ENCODE data around the gene TMEM150B. TPM values are rescaled to one million over a fixed set of nuclear protein-coding genes. Genes with fewer than 3 reads are reported as not detected.

Gene TMEM150B
- total RNA-seq, 1 donor from 2014 or later = 0.47 TPM

DNA sequence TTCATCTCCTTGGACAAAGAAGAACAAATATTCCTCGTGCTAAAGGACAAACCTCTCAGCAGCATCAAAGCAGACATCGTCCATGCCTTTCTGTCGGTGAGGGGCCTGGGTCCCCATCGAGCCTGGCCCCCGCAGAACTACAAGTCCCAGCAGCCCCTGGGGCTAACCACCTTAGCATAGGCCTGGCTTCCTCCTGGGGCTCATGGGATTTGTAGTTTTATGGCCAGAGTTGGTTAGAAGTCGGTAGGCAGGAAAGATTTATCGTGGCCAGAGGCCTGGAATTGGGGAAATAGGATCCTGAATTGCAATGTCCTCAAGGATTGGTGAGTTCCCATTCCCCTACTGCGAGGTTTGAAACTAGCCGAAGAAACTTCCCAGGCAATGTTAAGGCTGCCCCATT is 19.6 kb downstream of the TMEM150B start:
- DNase-seq = no peak

DNA sequence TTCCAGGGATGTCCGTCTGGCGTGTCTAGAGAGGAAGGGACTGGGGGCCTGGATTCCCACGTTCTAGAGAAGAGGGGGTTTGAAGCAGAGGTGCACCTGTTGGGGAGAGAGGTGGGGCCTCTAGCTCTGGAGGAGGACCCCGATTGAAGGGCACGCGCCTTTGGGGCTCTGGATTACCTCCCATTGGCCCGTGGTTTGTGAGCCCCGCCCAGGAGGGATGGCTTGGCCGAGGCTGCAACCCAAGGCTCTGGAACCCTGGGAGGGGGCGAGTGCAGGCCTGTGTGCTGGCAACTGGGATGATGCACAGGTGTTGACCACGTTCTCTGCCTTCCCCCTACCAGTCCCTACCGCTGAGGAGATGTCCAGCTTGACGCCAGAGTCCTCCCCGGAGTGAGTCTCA is 20.2 kb downstream of the TMEM150B start:
- no peak for DNase-seq

DNA sequence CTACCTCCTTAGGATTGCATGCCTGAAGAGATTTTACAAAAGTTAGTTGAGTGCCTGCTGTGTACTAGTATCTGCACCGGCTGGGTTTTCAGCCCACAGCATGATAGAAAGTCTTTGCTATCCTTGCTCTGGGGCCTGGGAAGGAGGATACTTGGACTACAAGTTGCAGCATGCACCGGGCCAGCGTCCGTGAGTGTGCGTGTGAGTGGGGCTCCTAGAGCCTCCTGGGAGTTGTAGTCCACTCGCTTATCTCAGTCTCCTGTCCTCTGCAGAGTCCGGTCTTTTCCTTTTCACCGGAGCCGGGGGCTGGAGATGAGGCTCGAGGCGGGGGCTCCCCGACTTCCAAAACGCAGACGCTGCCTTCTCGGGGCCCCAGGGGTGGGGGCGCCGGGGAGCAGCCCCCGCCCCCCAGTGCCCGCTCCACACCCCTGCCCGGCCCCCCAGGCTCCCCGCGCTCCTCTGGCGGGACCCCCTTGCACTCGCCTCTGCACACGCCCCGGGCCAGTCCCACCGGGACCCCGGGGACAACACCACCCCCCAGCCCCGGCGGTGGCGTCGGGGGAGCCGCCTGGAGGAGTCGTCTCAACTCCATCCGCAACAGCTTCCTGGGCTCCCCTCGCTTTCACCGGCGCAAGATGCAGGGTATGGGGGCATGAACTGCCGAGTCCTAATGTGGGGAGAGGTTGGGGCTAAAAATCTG is 20.7 kb downstream of the TMEM150B start:
- DNase-seq = no peak

DNA sequence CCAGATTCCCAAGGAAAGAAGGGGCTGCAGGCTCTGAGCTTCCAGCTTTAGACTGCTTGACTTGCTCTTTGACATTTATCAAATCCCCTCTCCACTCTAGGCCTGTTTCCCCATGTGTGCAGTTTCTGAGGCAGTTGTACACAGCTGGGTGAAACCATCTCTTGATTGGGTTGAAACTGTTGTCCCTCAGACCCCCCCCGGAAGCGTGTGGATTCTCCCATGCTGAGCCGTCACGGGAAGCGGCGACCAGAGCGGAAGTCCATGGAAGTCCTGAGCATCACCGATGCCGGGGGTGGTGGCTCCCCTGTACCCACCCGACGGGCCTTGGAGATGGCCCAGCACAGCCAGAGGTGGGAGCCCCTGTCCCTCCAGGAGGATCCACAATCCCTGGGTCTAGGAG is 21.7 kb downstream of the TMEM150B start:
- no peak for DNase-seq

DNA sequence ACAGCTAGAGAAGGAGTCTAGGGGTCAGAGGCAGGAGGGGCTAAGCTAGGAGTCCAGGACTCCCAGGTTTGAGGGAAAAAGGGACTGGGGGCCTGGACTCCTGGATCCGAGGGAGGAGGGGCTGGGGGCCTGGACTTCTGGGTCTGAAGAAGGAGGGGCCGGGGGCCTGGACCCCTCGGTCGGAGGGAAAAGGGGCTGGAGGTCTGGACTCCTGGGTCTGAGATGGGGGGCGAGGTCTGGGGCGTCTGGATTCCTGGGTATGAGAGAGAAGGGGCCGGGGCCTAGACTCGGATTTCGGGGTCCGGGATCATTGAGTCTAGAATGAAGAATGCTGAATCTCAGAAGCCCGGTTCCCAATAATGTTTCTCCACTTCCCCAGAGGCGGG is 22.8 kb downstream of the TMEM150B start:
- no peak for DNase-seq

DNA sequence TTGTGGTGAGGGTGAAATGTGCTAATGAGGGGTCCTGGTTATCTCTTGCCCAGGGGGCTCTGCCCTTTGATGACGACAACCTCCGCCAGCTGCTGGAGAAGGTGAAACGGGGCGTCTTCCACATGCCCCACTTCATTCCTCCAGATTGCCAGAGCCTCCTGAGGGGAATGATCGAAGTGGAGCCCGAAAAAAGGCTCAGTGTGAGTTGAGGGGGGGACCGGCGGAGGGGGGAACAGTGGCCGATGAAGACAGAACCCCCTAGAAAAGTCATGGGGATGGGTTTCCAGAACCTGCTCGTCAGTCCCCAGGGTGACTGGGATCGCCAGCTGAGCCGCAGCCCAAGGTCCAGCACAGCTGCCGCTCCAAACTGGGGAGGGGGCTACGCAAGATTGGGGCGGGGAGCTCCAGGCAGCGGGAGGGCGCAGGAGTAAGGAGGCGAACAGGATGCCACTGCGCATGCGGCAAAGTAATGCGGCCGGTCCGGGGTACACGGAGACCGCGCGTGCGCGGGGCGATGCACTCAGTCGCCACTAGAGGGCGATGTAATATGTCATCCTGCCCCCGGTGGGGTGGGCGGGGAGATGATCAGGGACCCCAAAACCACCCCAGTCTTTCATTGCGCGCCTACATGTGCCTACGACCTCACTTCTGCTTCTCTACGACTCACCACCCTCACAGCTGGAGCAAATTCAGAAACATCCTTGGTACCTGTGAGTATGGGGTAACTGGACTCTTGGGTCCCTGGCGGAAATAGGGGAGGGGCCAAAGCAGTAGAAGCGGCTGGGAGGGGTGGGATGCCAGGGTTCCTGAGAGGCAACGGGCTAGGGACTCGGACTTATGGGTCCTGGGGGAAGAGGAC is 23.5 kb downstream of the TMEM150B start:
- DNase-seq = peak; percentile 67

DNA sequence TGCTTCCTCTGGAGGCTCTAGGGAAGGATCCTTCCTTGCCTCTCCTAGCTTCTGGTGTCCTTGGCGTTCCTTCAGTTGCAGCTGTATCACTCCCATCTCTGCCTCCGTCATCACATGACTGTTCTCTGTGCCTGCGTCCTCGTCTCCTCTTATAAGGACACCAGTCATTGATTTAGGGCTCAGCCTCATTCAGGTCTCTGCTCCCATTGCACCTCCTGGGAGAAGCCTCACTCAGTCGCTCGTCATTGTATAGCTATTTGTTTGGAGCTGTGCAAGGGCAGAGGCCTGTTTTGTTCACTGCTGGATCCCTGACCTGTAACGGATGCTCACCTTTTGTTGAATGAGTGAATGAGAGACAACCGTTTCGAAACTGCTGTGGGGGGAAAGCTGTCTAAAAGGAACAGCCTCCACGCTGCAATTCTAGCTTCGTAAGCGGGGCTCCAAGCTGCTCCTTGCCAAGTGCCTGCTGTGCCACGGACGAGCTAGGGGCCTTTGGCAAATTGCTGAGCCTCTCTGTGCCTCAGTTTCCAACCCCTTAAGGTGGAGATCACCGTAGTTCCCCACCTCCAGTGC is 24.2 kb downstream of the TMEM150B start:
- peak; percentile 57 for DNase-seq

DNA sequence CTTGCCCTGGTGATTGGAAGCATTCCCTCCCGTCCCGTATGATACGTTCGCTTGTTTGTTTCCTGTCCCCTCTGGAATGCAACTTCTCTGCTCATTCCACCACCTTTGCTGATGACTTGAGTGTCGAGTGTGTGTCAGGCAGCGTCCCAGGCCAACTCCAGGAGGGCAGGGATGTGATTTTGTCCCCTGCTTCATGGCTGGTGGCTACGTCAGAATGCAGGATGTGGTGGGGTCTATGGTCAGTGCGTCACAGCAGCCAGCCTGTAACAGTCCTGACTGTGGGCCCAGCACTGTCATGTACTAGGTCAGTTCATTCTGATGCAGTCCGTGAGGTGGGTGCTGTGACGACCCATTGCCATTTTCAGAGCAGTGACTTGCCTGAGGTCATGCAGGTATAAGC is 25.1 kb downstream of the TMEM150B start:
- DNase-seq = no peak

DNA sequence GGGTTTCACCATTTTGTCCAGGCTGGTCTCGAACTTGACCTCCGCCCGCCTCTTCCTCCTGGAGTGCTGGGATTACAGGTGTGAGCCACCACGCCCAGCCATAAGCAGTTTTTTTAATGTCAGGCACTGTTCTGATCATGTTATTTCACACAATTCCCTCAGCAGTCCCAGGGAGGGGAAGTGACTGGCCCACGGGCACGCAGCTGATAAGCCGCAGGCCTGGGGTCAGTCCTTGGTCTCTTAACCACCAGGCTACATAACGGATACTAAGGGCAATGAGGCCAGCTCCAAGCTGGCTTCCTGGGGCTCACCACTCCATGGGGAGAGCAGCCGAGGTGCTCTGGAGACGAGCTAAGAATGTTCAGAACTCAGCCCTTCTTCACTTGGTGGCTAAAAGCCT is 27.9 kb downstream of the TMEM150B start:
- DNase-seq = no peak

DNA sequence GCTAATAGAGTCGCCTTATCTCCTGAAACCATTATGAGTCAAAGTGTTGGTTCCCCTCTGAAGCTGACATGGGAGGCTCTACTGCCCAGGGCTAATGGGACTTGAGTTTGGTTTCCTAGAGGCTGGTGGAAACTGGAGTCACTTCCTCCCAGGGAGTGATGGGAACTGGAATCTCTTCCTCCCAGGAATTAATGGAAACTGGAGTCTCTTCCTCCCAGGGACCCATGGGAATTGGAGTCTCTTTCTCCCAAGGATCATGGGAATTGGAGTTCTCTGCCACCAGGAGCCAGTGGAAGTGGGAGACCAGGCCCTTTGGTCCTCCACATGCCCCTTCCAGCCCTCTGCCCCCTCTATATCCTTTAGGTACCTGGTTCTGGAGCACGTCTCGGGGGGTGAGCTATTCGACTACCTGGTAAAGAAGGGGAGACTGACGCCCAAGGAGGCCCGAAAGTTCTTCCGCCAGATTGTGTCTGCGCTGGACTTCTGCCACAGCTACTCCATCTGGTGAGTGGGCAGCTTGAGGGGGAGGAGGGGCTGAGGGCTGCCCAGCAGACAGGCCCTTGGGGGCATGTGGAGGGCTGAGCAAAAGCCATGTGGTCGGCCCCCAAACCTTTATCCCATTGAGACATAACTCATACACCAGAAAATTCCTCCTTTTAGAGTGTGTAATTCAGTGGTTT is 35.9 kb downstream of the TMEM150B start:
- DNase-seq = no peak

DNA sequence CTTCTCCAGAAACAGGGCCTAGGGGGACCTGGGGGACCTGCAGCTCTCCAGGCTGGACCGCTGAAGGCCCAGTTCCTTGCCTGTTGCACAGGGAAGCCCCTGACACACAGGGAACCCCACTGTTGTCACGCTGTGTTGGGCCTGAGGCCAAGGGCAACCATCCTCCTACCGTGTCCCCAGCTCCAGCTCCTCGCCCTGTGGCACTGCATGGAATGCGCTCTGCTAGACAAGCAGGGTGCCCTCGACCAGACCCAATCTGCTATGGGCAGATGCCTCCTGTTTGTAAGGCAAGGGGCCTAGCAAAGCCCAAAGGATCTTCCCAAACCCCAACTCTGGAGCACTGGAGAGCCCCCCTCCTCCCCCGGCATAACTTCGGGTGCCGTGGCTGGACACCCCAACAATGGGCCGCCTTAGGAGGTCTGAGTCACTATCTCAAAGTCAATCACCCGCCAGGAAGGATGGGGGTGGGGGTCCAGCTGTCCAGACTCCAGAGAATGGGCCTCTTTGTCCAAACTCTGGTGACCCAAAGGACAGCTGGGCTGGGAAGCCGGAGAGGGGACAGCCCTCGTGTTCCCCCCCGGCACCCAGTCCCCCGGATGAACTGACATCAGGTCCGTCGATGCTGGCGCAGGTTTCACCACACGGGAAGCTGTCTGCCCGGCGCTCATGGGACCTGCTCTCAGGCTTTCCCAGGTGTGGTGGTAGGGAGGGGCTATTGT is 37.6 kb downstream of the TMEM150B start:
- DNase-seq = peak; percentile 83

DNA sequence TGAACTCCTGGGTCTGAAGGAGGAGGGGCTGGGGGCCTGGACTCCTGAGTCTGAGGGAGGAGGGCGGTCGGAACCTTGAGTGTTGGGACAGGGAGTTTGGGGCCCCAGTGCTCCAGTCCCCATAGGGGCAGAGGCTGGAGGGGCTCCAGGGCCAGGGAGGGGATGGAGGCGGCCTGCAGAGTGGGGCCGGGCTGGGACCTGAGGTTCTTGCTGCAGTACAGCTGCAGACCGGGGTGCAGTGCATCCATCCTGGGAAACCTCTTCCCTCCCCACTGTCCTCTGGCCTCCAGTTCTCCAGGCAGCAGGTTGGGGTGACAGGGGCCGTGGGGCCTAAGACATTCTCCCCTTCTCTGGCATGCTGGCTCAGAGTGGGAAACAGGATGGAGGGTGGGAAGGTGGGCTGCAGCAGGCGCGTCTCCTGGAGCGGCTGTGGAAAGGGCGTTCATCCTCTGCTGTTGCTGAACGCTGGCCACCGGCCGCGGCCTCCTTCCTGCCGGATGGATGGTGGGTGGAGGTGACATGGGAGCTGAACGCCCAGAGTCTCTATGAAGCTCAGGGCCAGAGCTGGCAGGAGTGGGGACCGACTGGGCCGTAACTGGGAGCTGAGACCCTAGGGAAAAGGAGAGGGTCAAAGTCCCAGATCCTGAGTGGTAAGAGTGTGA is 39.8 kb downstream of the TMEM150B start:
- DNase-seq = peak; percentile 23

DNA sequence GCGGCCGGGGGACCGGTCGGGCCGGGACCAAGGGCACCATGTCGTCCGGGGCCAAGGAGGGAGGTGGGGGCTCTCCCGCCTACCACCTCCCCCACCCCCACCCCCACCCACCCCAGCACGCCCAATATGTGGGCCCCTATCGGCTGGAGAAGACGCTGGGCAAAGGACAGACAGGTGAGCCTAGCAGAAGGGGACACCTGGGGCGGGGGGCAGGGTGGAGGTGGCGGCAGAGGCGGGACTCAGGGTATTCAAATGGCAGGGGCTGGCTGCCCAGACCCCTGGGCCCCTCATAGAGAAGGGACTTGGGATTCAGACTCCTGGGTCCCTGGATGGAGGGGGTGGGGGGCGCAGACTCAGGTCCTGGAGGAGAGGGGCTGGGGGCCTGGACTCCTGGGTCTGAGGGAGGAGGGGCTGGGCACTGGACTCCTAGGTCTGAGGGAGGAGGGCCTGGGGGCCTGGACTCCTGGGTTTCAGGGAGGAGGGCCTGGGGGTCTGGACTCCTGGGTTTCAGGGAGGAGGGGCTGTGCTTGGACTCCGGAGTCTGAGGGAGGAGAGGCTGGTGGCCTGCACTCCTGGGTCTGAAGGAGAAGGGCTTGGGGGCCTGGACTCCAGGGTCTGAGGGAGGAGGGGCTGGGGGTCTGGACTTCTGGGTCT is 40.6 kb downstream of the TMEM150B start:
- DNase-seq = no peak

DNA sequence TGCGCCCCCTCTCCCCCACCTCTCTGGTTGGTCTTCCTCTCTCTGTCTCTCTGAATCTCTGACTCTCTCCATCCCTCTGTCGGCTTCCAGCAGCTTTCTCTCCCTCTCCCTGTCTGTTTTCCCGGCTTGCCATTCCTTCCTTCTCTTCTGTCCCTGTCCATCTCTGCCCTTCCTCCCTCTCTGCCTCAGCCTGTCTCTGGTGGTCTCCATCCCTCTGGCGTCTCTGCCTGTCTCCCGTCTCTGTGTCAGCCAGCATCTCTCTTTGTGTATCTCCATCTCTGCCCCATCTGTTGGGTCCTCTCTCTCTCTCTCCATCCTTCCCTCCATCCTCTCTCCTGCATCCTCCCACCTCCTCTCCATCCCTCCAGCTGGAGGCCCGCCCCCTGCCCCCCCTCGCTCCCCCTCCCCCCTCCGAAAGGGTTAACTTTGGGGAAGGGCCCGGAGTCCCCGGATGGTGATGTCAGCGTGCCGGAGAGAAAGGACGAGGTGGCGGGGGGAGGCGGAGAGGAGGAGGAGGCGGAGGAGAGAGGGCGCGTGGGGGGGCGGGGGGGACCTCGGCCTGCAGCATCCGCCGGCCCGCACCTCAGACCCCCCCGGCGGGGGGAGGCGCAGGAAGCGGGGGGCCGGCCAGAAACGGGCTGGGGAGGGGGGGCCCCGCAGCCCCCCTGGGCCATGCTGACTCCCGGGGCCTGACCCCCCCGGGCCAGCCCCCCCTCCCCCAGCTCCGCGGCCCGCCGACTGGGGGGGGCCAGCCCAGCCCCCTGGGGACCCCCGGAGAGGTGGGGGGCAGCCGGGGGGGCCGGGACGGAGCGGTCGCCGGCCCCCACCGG is 41.4 kb downstream of the TMEM150B start, which contains the start of gene BRSK1:
Gene BRSK1 (plus strand): TSS at position 450 of the 830 bp plus-strand sequence. CDS start 446 bp downstream, outside the sequence.
- peak; percentile 79 for DNase-seq

DNA sequence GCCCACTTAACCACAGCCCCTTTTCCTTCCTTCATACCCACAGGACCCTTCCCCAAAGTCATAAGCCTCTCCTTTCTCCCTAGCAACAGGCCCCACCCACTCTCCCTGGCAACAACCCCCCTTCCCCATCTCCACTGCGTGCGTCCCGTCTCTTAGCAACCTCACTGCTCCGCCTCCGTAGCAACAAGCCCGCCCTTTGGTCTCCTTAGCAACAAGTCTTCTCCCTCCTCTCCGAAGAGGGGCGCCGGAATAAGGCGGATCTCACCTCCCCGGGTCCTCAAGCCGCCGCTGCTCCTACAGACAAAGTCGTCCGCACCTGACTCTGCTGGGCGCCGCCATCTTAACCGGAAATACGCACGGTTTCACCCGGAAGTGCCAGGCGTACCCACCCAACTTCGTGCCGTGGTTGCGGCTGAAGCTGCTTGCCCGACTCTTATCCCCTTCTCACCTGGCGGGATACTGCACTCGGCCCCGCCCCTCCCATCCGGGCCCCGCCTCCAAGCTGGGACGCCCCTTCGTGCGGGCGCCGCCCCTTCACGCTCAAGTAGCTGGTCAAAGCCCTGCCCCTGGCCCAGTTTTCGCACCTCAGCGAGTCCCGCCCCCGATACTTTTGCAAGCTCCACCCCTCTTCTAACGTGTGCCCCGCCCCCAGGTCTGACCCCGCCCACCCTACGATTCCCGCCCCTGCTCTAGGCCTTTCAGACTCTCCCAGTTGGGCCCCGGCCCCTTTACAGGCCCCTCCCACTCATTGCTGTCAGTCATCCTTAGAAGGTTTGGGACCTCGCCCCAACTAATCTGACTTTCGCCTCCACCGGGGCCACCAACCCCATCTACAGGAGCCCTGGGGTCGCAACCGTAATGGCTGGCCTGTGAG is 45.1 kb downstream of the TMEM150B start, which contains the start of gene HSPBP1:
Gene HSPBP1 (minus strand): TSS at position 341 of the 874 bp plus-strand sequence. CDS start 502 bp downstream, outside the sequence.
- peak; percentile 88 for DNase-seq

DNA sequence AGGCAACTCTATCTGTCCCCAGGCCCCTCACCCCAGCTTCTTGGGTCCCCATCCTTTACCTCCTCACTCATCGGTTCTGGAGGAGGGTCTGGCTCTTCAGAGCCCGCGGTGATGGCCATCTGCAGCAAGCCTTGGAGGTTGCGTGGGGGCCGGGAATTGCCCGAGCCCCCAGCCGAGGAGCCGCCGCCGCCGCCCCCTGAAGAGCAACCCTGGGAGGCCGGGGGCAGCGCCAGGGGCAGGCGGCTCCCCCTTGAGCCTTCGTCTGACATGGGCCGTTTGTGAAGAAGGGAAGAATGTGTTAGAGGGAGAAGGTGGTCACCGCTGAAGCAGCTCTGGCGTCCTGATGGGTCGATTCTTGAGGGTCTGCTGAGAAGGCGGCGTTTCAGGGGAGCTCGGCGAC is 45.8 kb downstream of the TMEM150B start:
- DNase-seq = no peak

DNA sequence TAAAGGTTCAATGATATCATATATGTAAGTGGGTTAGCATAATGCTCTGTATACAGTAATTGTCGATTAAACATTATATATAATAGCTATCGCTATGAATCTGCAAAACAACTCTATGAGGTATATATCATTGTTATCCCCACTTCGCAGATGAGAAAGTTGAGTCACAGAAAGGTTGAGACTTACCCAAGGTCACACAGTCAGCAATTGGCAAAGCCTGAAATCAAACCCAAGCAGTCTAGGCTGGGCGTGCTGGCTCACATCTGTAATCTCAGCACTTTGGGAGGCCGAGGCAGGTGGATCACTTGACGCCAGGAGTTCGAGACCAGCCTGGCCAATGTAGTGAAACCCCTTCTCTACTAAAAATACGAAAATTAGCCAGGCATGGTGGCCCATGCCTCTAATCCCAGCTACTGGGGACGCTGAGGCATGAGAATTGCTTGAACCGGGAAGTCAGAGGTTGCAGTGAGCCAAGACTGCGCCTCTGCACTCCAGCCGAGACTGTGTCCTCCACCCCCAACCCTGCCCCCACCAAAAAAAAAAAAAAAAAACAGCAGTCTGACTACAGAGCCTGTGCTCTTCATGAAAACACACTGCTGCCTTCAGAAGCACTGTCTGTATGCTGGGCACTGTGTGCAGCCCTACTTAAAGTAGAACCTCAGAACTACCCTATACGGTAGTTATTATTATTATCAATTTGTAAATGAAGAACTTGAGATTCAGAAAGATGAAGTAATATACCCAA is 46.6 kb downstream of the TMEM150B start:
- DNase-seq = no peak

DNA sequence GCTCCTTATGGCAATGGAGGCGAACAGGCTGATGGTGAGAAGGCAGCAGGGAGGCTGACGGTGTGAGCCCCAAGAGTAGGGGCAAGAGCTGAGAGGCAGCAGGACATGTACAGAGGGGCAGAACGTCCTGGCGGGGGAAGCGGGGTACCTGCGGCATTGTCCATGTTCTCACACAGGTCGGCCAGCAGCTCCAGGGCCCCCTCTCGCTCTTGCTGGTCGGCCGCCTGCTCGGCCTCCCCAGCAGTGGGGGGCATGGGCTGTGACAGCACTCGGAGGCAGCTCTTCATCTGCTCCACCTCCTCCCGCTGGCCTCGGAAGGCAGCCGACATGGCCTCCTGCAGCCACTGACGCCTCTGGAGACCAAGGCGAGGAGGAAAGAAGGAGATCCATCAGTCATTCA is 47.6 kb downstream of the TMEM150B start:
- no peak for DNase-seq
